Trophoblast cell (in vitro differentiated cells and primary cell): ENCODE results near the gene CCNY.
"Not testable (repeated sequence)": the region's sequence is repeated elsewhere in the genome, so short reads cannot be mapped to it uniquely, and the experiment has no call there.

Experiments used
- DNase-seq, 2 donors: peaks; one replicate each; pipeline ENCODE4 v3.0.0-alpha.2; 2016
- H2AFZ ChIP-seq: 2 replicates; pipeline ENCODE4 v1.6.1; 2013; ENCODE audit warnings: low read length, moderate library complexity, mild to moderate bottlenecking; ENCODE audit not compliant: insufficient read depth, poor library complexity
- H2AK5ac ChIP-seq: 2 replicates; pipeline ENCODE4 v1.6.1; 2013; ENCODE audit warnings: mild to moderate bottlenecking, low read length
- H2BK120ac ChIP-seq: 2 replicates; pipeline ENCODE4 v1.6.1; 2013; ENCODE audit warnings: low read length, mild to moderate bottlenecking, moderate library complexity; ENCODE audit not compliant: insufficient read depth, poor library complexity
- H2BK12ac ChIP-seq: 2 replicates; pipeline ENCODE4 v1.6.1; 2013; ENCODE audit warnings: mild to moderate bottlenecking, low read length, moderate library complexity
- H2BK5ac ChIP-seq: 2 replicates; pipeline ENCODE4 v1.6.1; 2013; ENCODE audit warnings: low read length, low read depth, moderate library complexity, mild to moderate bottlenecking; ENCODE audit not compliant: poor library complexity
- H3K14ac ChIP-seq: 2 replicates; pipeline ENCODE4 v1.6.1; 2013; ENCODE audit warnings: mild to moderate bottlenecking, low read length
- H3K18ac ChIP-seq: 2 replicates; pipeline ENCODE4 v1.6.1; 2013; ENCODE audit warnings: mild to moderate bottlenecking, low read length
- H3K23ac ChIP-seq: 2 replicates; pipeline ENCODE4 v1.6.1; 2013; ENCODE audit warnings: low read length
- H3K27ac ChIP-seq: 2 replicates; pipeline ENCODE4 v1.5.1; 2013; ENCODE audit warnings: low read depth, mild to moderate bottlenecking, inconsistent platforms, low read length, moderate library complexity
- H3K27me3 ChIP-seq: 2 replicates; pipeline ENCODE4 v1.6.1; 2013; ENCODE audit warnings: inconsistent platforms, mild to moderate bottlenecking, low read length, moderate library complexity; ENCODE audit not compliant: insufficient read depth
- H3K36me3 ChIP-seq, 2 experiments: 1 replicate in 1 of 2; 2 replicates in 1 of 2; pipeline ENCODE4 v1.6.1; 2013; ENCODE audit warnings: low read length in 2 of 2, mild to moderate bottlenecking in 2 of 2, moderate library complexity in 1 of 2; ENCODE audit not compliant: insufficient read depth in 2 of 2, control insufficient read depth in 1 of 2
- H3K4ac ChIP-seq: 2 replicates; pipeline ENCODE4 v1.6.1; 2013; ENCODE audit warnings: low read depth, mild to moderate bottlenecking, low read length, moderate library complexity
- H3K4me1 ChIP-seq, 2 experiments: 1 replicate in 1 of 2; 2 replicates in 1 of 2; pipeline ENCODE4 v1.6.1; 2013; ENCODE audit warnings: low read length in 2 of 2, mild to moderate bottlenecking in 2 of 2, moderate library complexity in 1 of 2; ENCODE audit not compliant: insufficient read depth in 2 of 2, control insufficient read depth in 1 of 2
- H3K4me2 ChIP-seq: 2 replicates; pipeline ENCODE4 v1.6.1; 2013; ENCODE audit warnings: inconsistent platforms, mild to moderate bottlenecking, low read length, moderate library complexity
- H3K4me3 ChIP-seq: 2 replicates; pipeline ENCODE4 v1.5.1; 2013; ENCODE audit warnings: mild to moderate bottlenecking, low read depth, low read length, inconsistent platforms
- H3K79me1 ChIP-seq: one replicate; pipeline ENCODE4 v1.6.1; 2013; ENCODE audit warnings: low read length
- H3K79me2 ChIP-seq: 2 replicates; pipeline ENCODE4 v1.6.1; 2013; ENCODE audit warnings: low read length, mild to moderate bottlenecking; ENCODE audit not compliant: control insufficient read depth, insufficient read depth, poor library complexity
- H3K9ac ChIP-seq: 2 replicates; pipeline ENCODE4 v1.6.1; 2013; ENCODE audit warnings: mild to moderate bottlenecking, low read length
- H3K9me3 ChIP-seq: 2 replicates; pipeline ENCODE4 v1.6.1; 2013; ENCODE audit warnings: low read depth, mild to moderate bottlenecking, control low read depth, inconsistent platforms, low read length; ENCODE audit not compliant: insufficient read depth
- H4K12ac ChIP-seq: 2 replicates; pipeline ENCODE4 v1.6.1; 2013; ENCODE audit warnings: low read depth, mild to moderate bottlenecking, low read length, moderate library complexity
- H4K8ac ChIP-seq: 2 replicates; pipeline ENCODE4 v1.6.1; 2013; ENCODE audit warnings: low read depth, mild to moderate bottlenecking, low read length, moderate library complexity
- H4K91ac ChIP-seq: one replicate; pipeline ENCODE4 v1.6.1; 2013; ENCODE audit warnings: low read depth, mild to moderate bottlenecking, low read length, moderate library complexity
- WGBS: extraction: QIAGEN DNeasy Blood & Tissue Kit; methylation state at CpG from one replicate; pipeline ENCODE4 v1.1.7; 2013; ENCODE audit warnings: missing lambda C conversion rate; ENCODE audit not compliant: insufficient read length, insufficient coverage; ENCODE audit errors: extremely low coverage; 5-methylcytosine and 5-hydroxymethylcytosine counted together

Gene CCNY

GRCh38 chr10:35404077-35404476 lies 67.8 kb downstream of the CCNY start:
- not testable (repeated sequence) for H4K91ac ChIP-seq, H3K14ac ChIP-seq, H3K79me1 ChIP-seq, H3K18ac ChIP-seq, H3K23ac ChIP-seq, H3K9me3 ChIP-seq, H3K4me1 ChIP-seq, H3K9ac ChIP-seq, H3K27me3 ChIP-seq, H3K4me2 ChIP-seq, H2AFZ ChIP-seq, H2BK5ac ChIP-seq, H3K79me2 ChIP-seq, H4K8ac ChIP-seq, H3K36me3 ChIP-seq, DNase-seq, H3K4ac ChIP-seq, H2BK12ac ChIP-seq, H3K27ac ChIP-seq, H2AK5ac ChIP-seq, H3K4me3 ChIP-seq, H4K12ac ChIP-seq, H2BK120ac ChIP-seq
- WGBS = no CpG with 5 or more reads among the region's 2 CpGs

DNA sequence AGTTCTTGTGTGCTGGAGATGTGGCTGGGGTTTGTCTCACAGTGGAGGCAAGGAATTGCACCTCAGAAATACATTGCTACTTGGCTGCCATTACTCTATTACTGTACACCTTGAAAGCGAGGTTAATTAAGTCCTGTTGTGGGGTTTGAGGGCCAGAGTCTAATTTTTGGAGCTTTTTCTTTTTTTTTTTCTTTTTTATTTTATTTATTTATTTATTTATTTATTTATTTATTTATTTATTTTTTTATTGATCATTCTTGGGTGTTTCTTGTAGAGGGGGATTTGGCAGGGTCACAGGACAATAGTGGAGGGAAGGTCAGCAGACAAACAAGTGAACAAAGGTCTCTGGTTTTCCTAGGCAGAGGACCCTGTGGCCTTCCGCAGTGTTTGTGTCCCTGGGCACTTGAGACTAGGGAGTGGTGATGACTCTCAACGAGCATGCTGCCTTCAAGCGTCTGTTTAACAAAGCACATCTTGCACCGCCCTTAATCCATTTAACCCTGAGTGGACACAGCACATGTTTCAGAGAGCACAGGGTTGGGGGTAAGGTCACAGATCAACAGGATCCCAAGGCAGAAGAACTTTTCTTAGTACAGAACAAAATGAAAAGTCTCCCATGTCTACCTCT lies 69.8 kb downstream of the CCNY start:
- H3K36me3 ChIP-seq, H2BK12ac ChIP-seq, H3K4me1 ChIP-seq, H3K9me3 ChIP-seq, H3K18ac ChIP-seq, H4K91ac ChIP-seq, H3K9ac ChIP-seq, H4K12ac ChIP-seq, H3K27me3 ChIP-seq, H3K4me2 ChIP-seq, H3K79me2 ChIP-seq, H3K27ac ChIP-seq, H2BK120ac ChIP-seq, DNase-seq, H3K79me1 ChIP-seq, H2AK5ac ChIP-seq, H3K14ac ChIP-seq, H3K4ac ChIP-seq, H3K4me3 ChIP-seq, H2BK5ac ChIP-seq, H4K8ac ChIP-seq, H3K23ac ChIP-seq, H2AFZ ChIP-seq: not testable (repeated sequence)
- no CpG with 5 or more reads among the region's 5 CpGs for WGBS

GRCh38 chr10:35407696-35408095 lies 71.4 kb downstream of the CCNY start:
- H2BK5ac ChIP-seq, H3K18ac ChIP-seq, H2BK120ac ChIP-seq, H2BK12ac ChIP-seq, H3K4me3 ChIP-seq, H3K27ac ChIP-seq, H4K12ac ChIP-seq, H3K9ac ChIP-seq, H3K9me3 ChIP-seq, H2AK5ac ChIP-seq, H3K79me2 ChIP-seq, H3K4ac ChIP-seq, H3K4me2 ChIP-seq, H3K36me3 ChIP-seq, H3K23ac ChIP-seq, H4K91ac ChIP-seq, DNase-seq, H3K14ac ChIP-seq, H3K27me3 ChIP-seq, H4K8ac ChIP-seq, H2AFZ ChIP-seq, H3K79me1 ChIP-seq: not testable (repeated sequence)
- peaks cover 11 to 13% of the 10 kb centered on the region in 2 experiments for H3K4me1 ChIP-seq
- no CpG with 5 or more reads among the region's 12 CpGs for WGBS

DNA sequence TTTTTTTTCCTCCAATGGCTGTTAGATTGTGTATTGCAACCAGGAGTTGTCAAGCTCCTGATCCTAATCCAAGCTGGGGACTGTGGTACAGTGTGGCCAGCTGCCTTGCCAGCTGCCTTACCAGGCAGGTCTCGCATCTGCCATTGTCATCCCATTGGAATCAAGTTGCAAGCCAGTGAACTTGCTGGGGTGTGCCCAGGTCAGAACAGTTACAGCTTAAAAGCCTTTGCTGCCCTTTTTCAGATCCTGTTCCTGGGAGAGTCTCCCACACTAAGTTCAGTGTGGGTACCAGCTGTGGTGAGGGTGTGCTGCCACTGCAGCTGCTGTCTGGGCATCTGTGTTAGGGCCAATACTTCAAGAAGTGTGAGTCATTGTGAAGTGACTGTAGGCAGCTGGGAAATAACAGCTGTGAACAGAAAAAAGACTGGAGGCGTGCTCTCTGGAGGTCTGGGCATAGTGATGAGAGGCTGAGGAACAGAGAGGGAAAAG lies 72.8 kb downstream of the CCNY start:
- H3K18ac ChIP-seq = no peak overlapping the region
- H3K79me2 ChIP-seq = peaks cover 1% of the 10 kb centered on the region
- H2BK120ac ChIP-seq = no peak overlapping the region
- H2BK12ac ChIP-seq = no peak overlapping the region
- no peaks in the 10 kb centered on the region for H3K36me3 ChIP-seq
- DNase-seq = no peak
- no peaks in the 10 kb centered on the region for H3K27me3 ChIP-seq
- H3K4me1 ChIP-seq = peaks cover 23 to 25% of the 10 kb centered on the region in 2 experiments
- no peak overlapping the region for H3K23ac ChIP-seq
- H4K12ac ChIP-seq = no peak overlapping the region
- H4K8ac ChIP-seq = no peak overlapping the region
- H2AFZ ChIP-seq = no peak overlapping the region
- no peak overlapping the region for H2BK5ac ChIP-seq
- no peak overlapping the region for H3K9ac ChIP-seq
- no peak overlapping the region for H3K14ac ChIP-seq
- no peak overlapping the region for H3K4me3 ChIP-seq
- no CpG with 5 or more reads among the region's 2 CpGs for WGBS
- H3K79me1 ChIP-seq = peaks cover 4% of the 10 kb centered on the region
- no peak overlapping the region for H3K4ac ChIP-seq
- peaks cover 2% of the 10 kb centered on the region for H3K9me3 ChIP-seq
- no peak overlapping the region for H2AK5ac ChIP-seq
- peak overlapping the region; percentile 16 for H3K4me2 ChIP-seq
- no peak overlapping the region for H4K91ac ChIP-seq
- no peak overlapping the region for H3K27ac ChIP-seq
